ENCODE data around the gene ARSJ.

ARSJ gene

GRCh38 chr4:113872426-113873260, 106.8 kb downstream of the ARSJ start:
- no peak for TF ChIP-seq CTCF (conservative IDR thresholded peaks at IDR 0.05; ENCODE audit: low read length)
- peak; percentile 47 for DNase-seq (ENCODE audit: low read depth)
- no peak overlapping the region for H3K4me3 ChIP-seq (ENCODE audit: low read length)

- no peak overlapping the region for H3K4me3 ChIP-seq (ENCODE audit: low read length)
- no peak for DNase-seq (ENCODE audit: low read depth)
- TF ChIP-seq CTCF (conservative IDR thresholded peaks at IDR 0.05; ENCODE audit: low read length): no peak
Measured at GRCh38 chr4:113871080-113871479, 108.4 kb downstream of the ARSJ start.

GRCh38 chr4:113869743-113870375, 109.6 kb downstream of the ARSJ start:
- H3K4me3 ChIP-seq (ENCODE audit: low read length): no peak overlapping the region
- DNase-seq (ENCODE audit: low read depth): no peak
- no peak for TF ChIP-seq CTCF (conservative IDR thresholded peaks at IDR 0.05; ENCODE audit: low read length)

GRCh38 chr4:113866611-113867010, 112.8 kb downstream of the ARSJ start:
- H3K4me3 ChIP-seq (ENCODE audit: low read length): no peak overlapping the region
- DNase-seq (ENCODE audit: low read depth): no peak
- no peak for TF ChIP-seq CTCF (conservative IDR thresholded peaks at IDR 0.05; ENCODE audit: low read length)

GRCh38 chr4:113858924-113859323, 120.5 kb downstream of the ARSJ start:
- H3K4me3 ChIP-seq (ENCODE audit: low read length): no peak overlapping the region
- no peak for DNase-seq (ENCODE audit: low read depth)
- TF ChIP-seq CTCF (conservative IDR thresholded peaks at IDR 0.05; ENCODE audit: low read length): no peak

- no peak overlapping the region for H3K4me3 ChIP-seq (ENCODE audit: low read length)
- no peak for DNase-seq (ENCODE audit: low read depth)
- no peak for TF ChIP-seq CTCF (conservative IDR thresholded peaks at IDR 0.05; ENCODE audit: low read length)
Measured at GRCh38 chr4:113851816-113852215, 127.6 kb downstream of the ARSJ start.
